Right lobe of liver (tissue), 6 donors: ENCODE measurements around the gene FXYD1. TPM values are rescaled to one million over a fixed set of nuclear protein-coding genes. Genes with fewer than 3 reads are reported as not detected.
A peak's percentile ranks its signal among the peaks of the same experiment; 100 is the strongest.

ENCODE experiments used
- ATAC-seq, 4 donors: fragments of 200-7000 bp; cut with Tn5 transposase; one replicate each; pipeline ENCODE4 v1.9.1; 2020; ENCODE audit warnings: mild to moderate bottlenecking in 4 of 4, moderate library complexity in 4 of 4
- DNase-seq, 3 donors: peaks; one replicate each; pipeline ENCODE4 v3.0.0-alpha.2; 2020
- H3K27ac ChIP-seq, 3 donors: fragments of 200-600 bp; one replicate each; pipeline ENCODE4 v1.8.0; 2022
- H3K27me3 ChIP-seq, 2 donors: fragments of 200-600 bp; one replicate each; pipeline ENCODE4 v1.8.0; 2022
- H3K36me3 ChIP-seq, 4 donors: fragments of 200-600 bp; sonication (generic) in 1 of 4; one replicate each; pipeline versions ENCODE4 v1.5.1 to v1.8.0; 2017 to 2022; ENCODE audit warnings: control low read depth in 1 of 4
- H3K4me1 ChIP-seq, 4 donors: fragments of 200-600 bp; sonication (generic) in 1 of 4; one replicate each; pipeline versions ENCODE4 v1.5.1 to v1.8.0; 2017 to 2022; ENCODE audit warnings: control low read depth in 1 of 4
- H3K4me3 ChIP-seq, 3 donors: fragments of 200-600 bp; one replicate each; pipeline ENCODE4 v1.8.0; 2022
- H3K9me3 ChIP-seq, 4 donors: fragments of 200-600 bp; sonication (generic) in 1 of 4; one replicate each; pipeline versions ENCODE4 v1.5.1 to v1.8.0; 2017 to 2022; ENCODE audit warnings: control low read depth in 1 of 4
- POLR2A ChIP-seq: fragments of 450-650 bp; IDR thresholded peaks from one replicate; pipeline ENCODE4 v1.6.1; 2017; ENCODE audit warnings: antibody characterized with exemption, mild to moderate bottlenecking
- WGBS: methylation state at CpG from one replicate; pipeline ENCODE4 v1.1.6; 2018; ENCODE audit warnings: low coverage, low lambda C conversion rate; ENCODE audit not compliant: insufficient coverage; ENCODE audit errors: missing lambda C conversion rate; 5-methylcytosine and 5-hydroxymethylcytosine counted together
- intact Hi-C, 2 donors: fragments of 100-400 bp; cut with DNase I; formaldehyde crosslinking; loops; one replicate each; pipeline versions ENCODE4 v1.11.2 to v1.14.1; 2022
- total RNA-seq, 6 experiments: library from RNA; depleted of rRNA in 2 of 6; stranded (reverse); fragments of >200 nt in 2 of 6; fragmentation: NEBNext Ultra II Directional in 3 of 6; extraction: Animal tissue kit (Norgen Biotek cat#: 25700) in 3 of 6; gene quantifications; one replicate each; pipeline versions ENCODE4 v1.1.0 to v1.2.4, GENCODE V29; 2016 to 2023
- TF ChIP-seq, protein P1 (sequence below), 4 donors: fragments of 200-600 bp in 3 of 4; fragments of 450-650 bp in 1 of 4; IDR thresholded peaks; one replicate each; pipeline versions ENCODE4 v1.5.1 to v1.8.0; 2016 to 2022; ENCODE audit warnings: antibody characterized with exemption in 4 of 4, mild to moderate bottlenecking in 2 of 4
- donor health status: DM: no; HTN: yes; CAD: no.
- donor health status: DM: no; HTN: no; CAD: no.
- donor health status: DM: no; HTN: no; CAD: no.
- donor health status: DM: no; HTN: yes; CAD: no.
- donor health status: DM: no; HTN: yes; CAD: no.

Gene FXYD1
- total RNA-seq, 6 experiments from 2014 or later, result 38.9 to 263 (median 140) TPM

DNA sequence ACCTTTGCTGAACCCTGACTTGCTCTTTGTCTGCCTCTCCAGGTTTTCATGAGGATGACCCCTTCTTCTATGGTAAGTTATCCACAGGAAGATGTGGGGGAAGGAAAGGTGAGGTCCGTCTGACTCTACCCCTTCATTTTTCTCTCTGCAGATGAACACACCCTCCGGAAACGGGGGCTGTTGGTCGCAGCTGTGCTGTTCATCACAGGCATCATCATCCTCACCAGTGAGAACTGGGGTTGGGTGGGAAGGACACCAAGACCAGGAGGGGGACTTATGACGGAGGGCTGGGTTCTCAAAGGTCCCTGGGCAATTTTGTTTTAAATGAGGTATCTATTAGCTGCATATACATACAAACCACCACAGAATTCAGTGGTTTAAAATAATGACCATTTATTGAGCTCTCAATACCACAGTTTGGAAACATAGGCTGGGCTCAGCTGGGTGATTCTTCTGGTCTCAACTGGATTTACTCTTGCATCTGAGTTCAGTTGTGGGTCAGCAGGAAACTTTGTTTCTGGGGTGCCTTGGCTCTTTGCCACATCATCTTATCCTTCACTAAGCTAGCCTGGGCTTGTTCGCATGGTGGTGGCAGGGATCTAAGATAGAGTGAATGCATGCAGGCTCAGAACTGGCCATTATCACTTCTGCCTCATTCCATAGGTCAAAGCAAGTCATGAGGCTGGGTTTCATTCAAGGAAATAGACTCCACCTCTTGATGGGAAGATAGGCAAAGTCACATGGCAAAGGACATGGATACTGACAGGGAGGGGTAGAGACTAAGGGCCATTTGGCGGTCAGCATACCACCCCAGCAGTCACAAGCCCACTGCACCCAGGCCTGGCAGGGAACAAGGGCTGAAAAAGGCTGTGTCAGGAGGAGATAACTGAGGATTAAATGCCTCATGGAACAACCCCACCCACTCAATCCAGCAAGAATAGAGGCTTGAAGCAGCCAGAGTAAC lies 27.8 kb downstream of the FXYD1 start:
- H3K9me3 ChIP-seq, result no peaks in the 10 kb centered on the region
- peaks cover 0 to 25% (median 9%) of the 10 kb centered on the region in 4 donors for H3K4me1 ChIP-seq
- no peaks in the 10 kb centered on the region for H3K36me3 ChIP-seq
- no peak for TF ChIP-seq POLR2A
- no peak for DNase-seq
- no peak overlapping the region for H3K4me3 ChIP-seq
- no peak overlapping the region for H3K27ac ChIP-seq
- 95% methylated on average over 7 of the region's 7 CpGs for WGBS
- no peak for ATAC-seq
- intact Hi-C loops, result no loop called here
- no peaks in the 10 kb centered on the region for H3K27me3 ChIP-seq

DNA sequence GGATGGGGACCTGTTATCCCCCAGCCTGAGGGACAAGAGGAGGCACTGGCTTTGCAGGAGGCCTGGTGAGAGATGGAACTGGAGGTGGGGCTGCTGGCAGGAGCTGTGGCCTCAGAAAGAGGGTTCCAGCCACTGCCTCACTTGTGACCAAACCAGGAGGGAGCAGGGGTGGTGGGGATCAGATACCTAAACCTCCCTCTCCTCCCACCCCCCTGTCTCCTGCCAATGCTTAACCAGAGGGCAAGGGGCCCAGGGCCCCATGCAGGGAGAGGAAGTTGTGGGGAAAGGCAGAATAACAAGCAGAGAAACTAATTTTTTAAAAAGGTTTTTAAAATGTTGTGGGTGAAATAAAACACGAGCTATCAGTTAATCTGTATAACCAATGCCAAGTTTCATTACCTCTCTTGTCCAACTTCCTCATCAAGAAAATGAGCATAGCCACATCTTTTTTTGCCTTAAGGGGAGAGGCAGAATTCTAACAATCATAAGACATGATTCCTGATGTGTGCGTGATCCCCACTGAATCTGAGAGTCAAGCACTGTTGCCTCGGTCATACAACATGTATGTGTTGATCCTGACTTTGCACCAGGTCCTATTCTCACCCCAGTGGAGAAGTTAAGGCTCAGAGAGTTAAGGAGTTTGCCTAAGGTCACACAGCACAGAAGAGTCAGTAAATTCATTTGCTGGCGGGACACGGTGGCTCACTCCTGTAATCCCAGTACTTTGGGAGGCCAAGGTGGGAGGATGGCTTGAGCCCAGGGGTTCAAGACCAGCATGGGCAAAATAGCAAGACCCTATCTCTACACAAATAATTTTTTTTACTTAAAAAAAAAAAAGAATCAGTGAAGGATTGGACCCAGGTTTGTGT lies 28.9 kb downstream of the FXYD1 start:
- intact Hi-C loops, result no loop called here
- TF ChIP-seq, protein P1, sequence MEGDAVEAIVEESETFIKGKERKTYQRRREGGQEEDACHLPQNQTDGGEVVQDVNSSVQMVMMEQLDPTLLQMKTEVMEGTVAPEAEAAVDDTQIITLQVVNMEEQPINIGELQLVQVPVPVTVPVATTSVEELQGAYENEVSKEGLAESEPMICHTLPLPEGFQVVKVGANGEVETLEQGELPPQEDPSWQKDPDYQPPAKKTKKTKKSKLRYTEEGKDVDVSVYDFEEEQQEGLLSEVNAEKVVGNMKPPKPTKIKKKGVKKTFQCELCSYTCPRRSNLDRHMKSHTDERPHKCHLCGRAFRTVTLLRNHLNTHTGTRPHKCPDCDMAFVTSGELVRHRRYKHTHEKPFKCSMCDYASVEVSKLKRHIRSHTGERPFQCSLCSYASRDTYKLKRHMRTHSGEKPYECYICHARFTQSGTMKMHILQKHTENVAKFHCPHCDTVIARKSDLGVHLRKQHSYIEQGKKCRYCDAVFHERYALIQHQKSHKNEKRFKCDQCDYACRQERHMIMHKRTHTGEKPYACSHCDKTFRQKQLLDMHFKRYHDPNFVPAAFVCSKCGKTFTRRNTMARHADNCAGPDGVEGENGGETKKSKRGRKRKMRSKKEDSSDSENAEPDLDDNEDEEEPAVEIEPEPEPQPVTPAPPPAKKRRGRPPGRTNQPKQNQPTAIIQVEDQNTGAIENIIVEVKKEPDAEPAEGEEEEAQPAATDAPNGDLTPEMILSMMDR (IDR thresholded peaks at IDR 0.05), result no peak
- TF ChIP-seq POLR2A, result no peak
- peaks cover 0 to 25% (median 10%) of the 10 kb centered on the region in 4 donors for H3K4me1 ChIP-seq
- 43% methylated on average over 2 of the region's 5 CpGs for WGBS
- H3K27ac ChIP-seq, result no peak overlapping the region
- no peaks in the 10 kb centered on the region for H3K27me3 ChIP-seq
- DNase-seq, result peak in 1 of 3 donors; percentile 39
- no peak for ATAC-seq
- H3K4me3 ChIP-seq, result no peak overlapping the region
- no peaks in the 10 kb centered on the region for H3K9me3 ChIP-seq
- no peaks in the 10 kb centered on the region for H3K36me3 ChIP-seq

- H3K9me3 ChIP-seq, result no peaks in the 10 kb centered on the region
- DNase-seq (peak in 1 of 3 donors; percentile 20), ATAC-seq (peak in 2 of 4 donors; percentile 5 to 48)
- 30% methylated on average over 1 of the region's 3 CpGs for WGBS
- no peaks in the 10 kb centered on the region for H3K27me3 ChIP-seq
- intact Hi-C loops, result no loop called here
- no peaks in the 10 kb centered on the region for H3K36me3 ChIP-seq
- no peak overlapping the region for H3K4me3 ChIP-seq
- H3K4me1 ChIP-seq, result peaks cover 0 to 25% (median 10%) of the 10 kb centered on the region in 4 donors
- H3K27ac ChIP-seq, result no peak overlapping the region
- TF ChIP-seq POLR2A, result no peak
- TF ChIP-seq, protein P1 (IDR thresholded peaks at IDR 0.05), result no peak
Observed at GRCh38 chr19:35168196-35168595, 29.6 kb downstream of the FXYD1 start.

GRCh38 chr19:35169221-35169995 lies 30.8 kb downstream of the FXYD1 start:
- Histone ChIP-seq H3K4me3 (no peak overlapping the region), H3K27ac (peak overlapping the region in 1 of 3 donors; percentile 85), H3K36me3 (no peaks in the 10 kb centered on the region), H3K9me3 (no peaks in the 10 kb centered on the region), H3K27me3 (no peaks in the 10 kb centered on the region), H3K4me1 (peaks cover 0 to 25% (median 10%) of the 10 kb centered on the region in 4 donors)
- 49% methylated on average over 11 of the region's 18 CpGs for WGBS
- TF ChIP-seq, protein P1 (IDR thresholded peaks at IDR 0.05), result no peak
- no peak for TF ChIP-seq POLR2A
- peak in 3 of 4 donors; percentile 10 to 37 (median 26) for ATAC-seq
- intact Hi-C loops, result no loop called here
- peak in 1 of 3 donors; percentile 43 for DNase-seq
